H1 (cell line): ENCODE data around the gene EDC3. TPM values are rescaled to one million over a fixed set of nuclear protein-coding genes. Genes with fewer than 3 reads are reported as not detected.

Experiments
- CTCF ChIA-PET: fragments of 300-600 bp; sonication (Branson Sonifier 250); formaldehyde crosslinking; loops from one replicate; lab custom pipeline; 2021; ENCODE audit not compliant: partially characterized antibody; lab: Charles Lee
- POLR2A ChIA-PET: fragments of 300-600 bp; sonication (Branson Sonifier 250); formaldehyde crosslinking; loops from one replicate; lab custom pipeline; 2021; ENCODE audit warnings: inconsistent platforms; ENCODE audit not compliant: partially characterized antibody; lab: Charles Lee
- DNase-seq, 2 experiments: peaks; one replicate each; pipeline versions ENCODE4 v3.0.0 to v3.0.0-alpha.2; 2010 to 2022; ENCODE audit warnings: low spot score in 2 of 2, low read depth in 1 of 2, mixed read lengths in 1 of 2
- FAIRE-seq: peaks from 2 replicates; lab custom pipeline; 2011; peaks lifted over from hg19 to GRCh38; lab: Jason Lieb, UNC
- H2AFZ ChIP-seq: 2 replicates; pipeline ENCODE4 v1.8.1; 2012; ENCODE audit warnings: low read length, inconsistent platforms
- H2AK5ac ChIP-seq: 2 replicates; pipeline ENCODE4 v1.6.1; 2013; ENCODE audit warnings: low read depth, low read length
- H2BK120ac ChIP-seq: replicated peaks from 2 replicates; pipeline ENCODE3; 2013; ENCODE audit warnings: low read depth, low read length, inconsistent platforms
- H2BK12ac ChIP-seq: 2 replicates; pipeline ENCODE4 v1.6.1; 2013; ENCODE audit warnings: low read depth, low read length
- H2BK15ac ChIP-seq: 2 replicates; pipeline ENCODE4 v1.6.1; 2013; ENCODE audit warnings: low read length
- H2BK20ac ChIP-seq: 2 replicates; pipeline ENCODE4 v1.6.1; 2013; ENCODE audit warnings: low read length
- H2BK5ac ChIP-seq: 2 replicates; pipeline ENCODE4 v1.6.1; 2013; ENCODE audit warnings: low read depth, low read length
- H3K14ac ChIP-seq: 2 replicates; pipeline ENCODE4 v1.6.1; 2013; ENCODE audit warnings: inconsistent platforms; ENCODE audit not compliant: insufficient read length
- H3K18ac ChIP-seq: 2 replicates; pipeline ENCODE4 v1.6.1; 2013; ENCODE audit warnings: low read length; ENCODE audit errors: extremely low read depth
- H3K23ac ChIP-seq: 2 replicates; pipeline ENCODE4 v1.6.1; 2013; ENCODE audit warnings: inconsistent platforms; ENCODE audit not compliant: insufficient read length
- H3K23me2 ChIP-seq: 2 replicates; pipeline ENCODE4 v1.6.1; 2013; ENCODE audit warnings: low read depth, low read length
- H3K27ac ChIP-seq: 2 replicates; pipeline ENCODE4 v1.6.1; 2011; ENCODE audit warnings: low read depth, low read length, inconsistent platforms
- H3K27me3 ChIP-seq, 4 experiments: replicated peaks in 1 of 4; 1 replicate in 1 of 4; 2 replicates in 3 of 4; pipeline versions ENCODE4 v1.6.1 to v1.8.1; 2011 to 2013; ENCODE audit warnings: low read length in 3 of 4, mild to moderate bottlenecking in 3 of 4, inconsistent platforms in 2 of 4, mixed read lengths in 2 of 4, moderate library complexity in 1 of 4; ENCODE audit not compliant: control insufficient read depth in 3 of 4, insufficient read depth in 3 of 4; ENCODE audit errors: extremely low read depth in 1 of 4
- H3K36me3 ChIP-seq, 4 experiments: 2 replicates each; pipeline versions ENCODE4 v1.6.1 to v1.8.1; 2011 to 2013; ENCODE audit warnings: mild to moderate bottlenecking in 4 of 4, low read length in 3 of 4, moderate library complexity in 2 of 4, control low read depth in 1 of 4, inconsistent platforms in 1 of 4; ENCODE audit not compliant: insufficient read depth in 4 of 4, control insufficient read depth in 2 of 4
- H3K4ac ChIP-seq: replicated peaks from 2 replicates; pipeline ENCODE3; 2013; ENCODE audit warnings: low read length, low read depth, mixed read lengths, inconsistent platforms; ENCODE audit not compliant: insufficient read length
- H3K4me1 ChIP-seq, 4 experiments: replicated peaks in 1 of 4; 1 replicate in 1 of 4; 2 replicates in 3 of 4; pipeline versions ENCODE4 v1.6.1 to v1.8.1; 2011 to 2013; ENCODE audit warnings: low read length in 3 of 4, inconsistent platforms in 2 of 4, mixed read lengths in 1 of 4; ENCODE audit not compliant: insufficient read depth in 4 of 4, control insufficient read depth in 3 of 4
- H3K4me2 ChIP-seq, 2 experiments: 2 replicates each; pipeline versions ENCODE4 v1.6.1 to v1.8.1; 2011 to 2013; ENCODE audit warnings: low read depth in 2 of 2, low read length in 2 of 2, control low read depth in 1 of 2, inconsistent platforms in 1 of 2, mild to moderate bottlenecking in 1 of 2; ENCODE audit not compliant: insufficient read depth in 1 of 2
- H3K4me3 ChIP-seq, 4 experiments: fragments of 200-600, 300-600 bp in 1 of 4; sonication (generic), shearing (Covaris generic), sonication (Bioruptor Twin) in 1 of 4; 2 replicates each; pipeline versions ENCODE4 v1.5.1 to v1.8.1; 2011 to 2016; ENCODE audit warnings: low read length in 4 of 4, low read depth in 3 of 4, control low read depth in 2 of 4, inconsistent platforms in 2 of 4, mild to moderate bottlenecking in 2 of 4, mixed read lengths in 1 of 4, moderate library complexity in 1 of 4; ENCODE audit not compliant: insufficient read depth in 2 of 4; ENCODE audit errors: extremely low read depth in 1 of 4
- H3K56ac ChIP-seq: replicated peaks from 2 replicates; pipeline ENCODE3; 2013; ENCODE audit warnings: low read depth, mild to moderate bottlenecking, mixed read lengths, low read length, inconsistent platforms; ENCODE audit not compliant: insufficient read length
- H3K79me1 ChIP-seq: 2 replicates; pipeline ENCODE4 v1.6.1; 2013; ENCODE audit warnings: low read depth, low read length, control low read depth
- H3K79me2 ChIP-seq, 2 experiments: 2 replicates each; pipeline versions ENCODE4 v1.6.1 to v1.8.1; 2012 to 2013; ENCODE audit warnings: low read length in 2 of 2, mild to moderate bottlenecking in 2 of 2, inconsistent platforms in 1 of 2; ENCODE audit not compliant: insufficient read depth in 2 of 2, control insufficient read depth in 1 of 2
- H3K9ac ChIP-seq, 4 experiments: replicated peaks in 1 of 4; 1 replicate in 1 of 4; 2 replicates in 3 of 4; pipeline versions ENCODE4 v1.6.1 to v1.8.1; 2011 to 2013; ENCODE audit warnings: low read depth in 3 of 4, low read length in 3 of 4, control low read depth in 2 of 4, mild to moderate bottlenecking in 2 of 4, moderate library complexity in 2 of 4, inconsistent platforms in 1 of 4; ENCODE audit errors: extremely low read depth in 1 of 4
- H3K9me3 ChIP-seq, 2 experiments: 2 replicates each; pipeline versions ENCODE4 v1.6.1 to v1.8.1; 2012 to 2013; ENCODE audit warnings: mild to moderate bottlenecking in 2 of 2, moderate library complexity in 2 of 2, control low read depth in 1 of 2, inconsistent platforms in 1 of 2, low read depth in 1 of 2, low read length in 1 of 2, mixed read lengths in 1 of 2; ENCODE audit not compliant: insufficient read depth in 2 of 2
- H4K20me1 ChIP-seq, 2 experiments: replicated peaks in 1 of 2; 2 replicates each; pipeline versions ENCODE3 to v1.8.1; 2011 to 2013; ENCODE audit warnings: inconsistent platforms in 2 of 2, low read length in 2 of 2, mild to moderate bottlenecking in 1 of 2; ENCODE audit not compliant: insufficient read depth in 2 of 2, control insufficient read depth in 1 of 2
- H4K5ac ChIP-seq: 2 replicates; pipeline ENCODE4 v1.6.1; 2013; ENCODE audit warnings: low read length, low read depth, mixed read lengths, inconsistent platforms; ENCODE audit not compliant: insufficient read length
- H4K8ac ChIP-seq: 2 replicates; pipeline ENCODE4 v1.8.0; 2013; ENCODE audit warnings: mild to moderate bottlenecking, moderate library complexity, low read length, inconsistent platforms; ENCODE audit not compliant: insufficient read depth; ENCODE audit errors: extremely low read depth
- H4K91ac ChIP-seq: replicated peaks from 2 replicates; pipeline ENCODE3; 2013; ENCODE audit warnings: low read length, mixed read lengths, inconsistent platforms; ENCODE audit not compliant: insufficient read length
- BACH1 ChIP-seq: IDR thresholded peaks from 2 replicates; pipeline ENCODE4 v1.6.1; 2012; ENCODE audit warnings: low read length, improper control_type of control experiment
- CBX8 ChIP-seq: fragments of 300-800, 300-1000 bp; sonication (generic); IDR thresholded peaks from 2 replicates; pipeline ENCODE4 v1.7.1; 2016; ENCODE audit warnings: low read depth, low read length, borderline replicate concordance
- CHD2 ChIP-seq: IDR thresholded peaks from 2 replicates; pipeline ENCODE4 v1.6.1; 2012; ENCODE audit warnings: low read length, improper control_type of control experiment
- CTCF ChIP-seq, 3 experiments: IDR thresholded peaks; 1 replicate in 2 of 3; 2 replicates in 1 of 3; pipeline versions ENCODE4 v1.5.1 to v1.6.1; 2011; ENCODE audit warnings: low read length in 3 of 3, mild to moderate bottlenecking in 3 of 3, inconsistent platforms in 2 of 3, low read depth in 1 of 3, moderate library complexity in 1 of 3; ENCODE audit not compliant: insufficient read depth in 1 of 3; ENCODE audit errors: control extremely low read depth in 1 of 3
- FOSL1 ChIP-seq: IDR thresholded peaks from 2 replicates; pipeline ENCODE4 v1.6.1; 2011; ENCODE audit warnings: mild to moderate bottlenecking, low read depth, low read length, moderate library complexity; ENCODE audit not compliant: insufficient read depth
- HDAC2 ChIP-seq, 2 experiments: fragments of 300-600 bp in 1 of 2; sonication (generic) in 1 of 2; IDR thresholded peaks; 2 replicates each; pipeline ENCODE4 v1.6.1; 2011 to 2012; ENCODE audit warnings: low read depth in 2 of 2, low read length in 2 of 2, mild to moderate bottlenecking in 2 of 2, moderate library complexity in 2 of 2, borderline replicate concordance in 1 of 2, inconsistent platforms in 1 of 2
- NRF1 ChIP-seq: IDR thresholded peaks from 2 replicates; pipeline ENCODE4 v1.6.1; 2011; ENCODE audit warnings: mild to moderate bottlenecking, low read depth, low read length, improper control_type of control experiment
- POLR2AphosphoS5 ChIP-seq: IDR thresholded peaks from 2 replicates; pipeline ENCODE4 v1.6.1; 2011; ENCODE audit warnings: low read depth, low read length
- RNF2 ChIP-seq: fragments of 200-900, 300-1000 bp; sonication (generic); IDR thresholded peaks from 2 replicates; pipeline ENCODE4 v1.7.1; 2016; ENCODE audit warnings: borderline replicate concordance, low read depth, mild to moderate bottlenecking, antibody characterized with exemption, low read length; ENCODE audit not compliant: poor library complexity, severe bottlenecking; ENCODE audit errors: missing control alignments
- SIRT6 ChIP-seq: IDR thresholded peaks from one replicate; pipeline ENCODE4 v1.7.1; 2012; ENCODE audit warnings: low read length, inconsistent platforms
- SP2 ChIP-seq: IDR thresholded peaks from 2 replicates; pipeline ENCODE4 v1.6.1; 2012; ENCODE audit warnings: mild to moderate bottlenecking, low read length, inconsistent platforms
- WGBS, 2 experiments: shearing (Covaris generic) in 1 of 2; methylation state at CpG; one replicate each; pipeline versions ENCODE4 v1.1.6 to v1.1.7; 2013 to 2015; ENCODE audit warnings: low lambda C conversion rate in 2 of 2, mixed read lengths in 2 of 2, inconsistent platforms in 1 of 2, low coverage in 1 of 2, missing lambda C conversion rate in 1 of 2; ENCODE audit not compliant: insufficient replicate concordance in 2 of 2, insufficient coverage in 1 of 2, insufficient read length in 1 of 2; ENCODE audit errors: extremely low coverage in 1 of 2, missing lambda C conversion rate in 1 of 2; 5-methylcytosine and 5-hydroxymethylcytosine counted together
- polyA plus RNA-seq, 7 experiments: library from polyadenylated mRNA; depleted of rRNA in 3 of 7; stranded (reverse) in 5 of 7; unstranded in 2 of 7; fragments of >200 nt in 5 of 7; fragments of 200-250 nt in 2 of 7; gene quantifications; 1 replicate in 5 of 7; 2 replicates in 1 of 7; 4 replicates in 1 of 7; pipeline versions ENCODE4 v1.2.1 to v1.2.3, GENCODE V29; 2011 to 2013; ENCODE audit warnings: missing spikeins in 2 of 7, mixed read lengths in 2 of 7
- total RNA-seq: library from RNA; stranded (reverse); fragmentation: NEBNext Ultra II Directional; extraction: Animal tissue kit (Norgen Biotek cat#: 25700); gene quantifications from 2 replicates; pipeline ENCODE4 v1.2.1, GENCODE V29; 2021

Gene EDC3
- total and polyA plus RNA-seq, 2 of the 8 experiments (the other 6 are each of a cell fraction or from before 2014, with no cell fraction given): 45.0 to 50.8 TPM

GRCh38 chr15:74608786-74609185 lies 87.0 kb downstream of the EDC3 start:
- Histone ChIP-seq H2BK120ac (no peak overlapping the region), H3K56ac (no peak overlapping the region), H3K79me1 (no peaks in the 10 kb centered on the region)
- TF ChIP-seq RNF2 (no peak), HDAC2 (IDR thresholded peaks at IDR 0.05; ENCODE audit: borderline replicate concordance in 1 of 2, low read depth in 2 of 2, low read length in 2 of 2) (no peak), CTCF (IDR thresholded peaks at IDR 0.05; ENCODE audit: control extremely low read depth in 1 of 3, insufficient read depth in 1 of 3, low read depth in 1 of 3, low read length in 3 of 3) (no peak), NRF1 (no peak), FOSL1 (no peak), CHD2 (no peak), SIRT6 (no peak), BACH1 (no peak), POLR2AphosphoS5 (no peak), CBX8 (no peak), SP2 (no peak)
- TF ChIP-seq, all 59 proteins: peak for 0
- Histone ChIP-seq H2AFZ (no peak overlapping the region), H2BK12ac (no peak overlapping the region), H3K27me3 (peaks cover 0 to 17% (median 11%) of the 10 kb centered on the region in 4 experiments; a peak in 5 of 7 replicates), H3K23ac (no peak overlapping the region), H2BK20ac (no peak overlapping the region), H4K91ac (no peak overlapping the region), H4K5ac (no peak overlapping the region), H3K79me2 (no peaks in the 10 kb centered on the region), H3K27ac (no peak overlapping the region), H3K4me3 (no peak overlapping the region), H3K23me2 (no peaks in the 10 kb centered on the region), H3K36me3 (no peaks in the 10 kb centered on the region), H3K9me3 (no peaks in the 10 kb centered on the region), H2BK15ac (no peak overlapping the region), H3K4ac (no peak overlapping the region), H3K4me2 (no peak overlapping the region), H2AK5ac (no peak overlapping the region), H3K18ac (no peak overlapping the region), H4K8ac (no peak overlapping the region; the same call in 1 of the 2 replicates), H3K9ac (no peak overlapping the region), H4K20me1 (peaks cover 0 to 1% of the 10 kb centered on the region in 2 experiments), H3K4me1 (no peaks in the 10 kb centered on the region; a peak in 1 of 7 replicates), H2BK5ac (no peak overlapping the region), H3K14ac (no peak overlapping the region)
- ChIA-PET CTCF (interaction anchor here (0.8 to 37.5 kb wide), 5 partner anchors 9 to 166 kb away, joined by 4 to 1439 read pairs (median 7); partner anchors contain the start of genes CSK and CYP1A2), POLR2A (interaction anchor here (0.9 to 10.0 kb wide), 4 partner anchors 7 to 151 kb away, joined by 3 to 122 read pairs (median 4); no protein-coding TSS in a partner anchor)
- FAIRE-seq (no peak), DNase-seq (no peak)
- WGBS, 2 experiments: 70% methylated on average over 3 of the region's 3 CpGs; no CpG with 5 or more reads in 1 of the 2 experiments
